NCI-H128 (cell line): ENCODE measurements around the gene PLAAT3.
"Not testable (repeated sequence)": the region's sequence is repeated elsewhere in the genome, so short reads cannot be mapped to it uniquely, and the experiment has no call there.

Source experiments
- DNase-seq: peaks from one replicate; lab custom pipeline; 2025; ENCODE audit not compliant: unreplicated experiment; lab: John Stamatoyannopoulos, UW

Gene PLAAT3

GRCh38 chr11:63614136-63614671, at the start of gene PLAAT3:
TSS of gene PLAAT3 (minus strand) at chr11:63614433. CDS start at chr11:63614014, 419 bp downstream.
- DNase-seq, result no peak

GRCh38 chr11:63663809-63664208, 49.6 kb upstream of the PLAAT3 start:
- no peak for DNase-seq

GRCh38 chr11:63660972-63661371, 46.7 kb upstream of the PLAAT3 start:
- no peak for DNase-seq

GRCh38 chr11:63652671-63653070, 38.4 kb upstream of the PLAAT3 start:
- DNase-seq, result no peak

- no peak for DNase-seq
These were observed 29.0 kb upstream of the PLAAT3 start for GRCh38 chr11:63643205-63643604.

- DNase-seq, result no peak
These were observed 27.5 kb upstream of the PLAAT3 start for GRCh38 chr11:63641727-63642126.

- no peak for DNase-seq
These were observed 25.1 kb upstream of the PLAAT3 start for GRCh38 chr11:63639199-63639832.

GRCh38 chr11:63638436-63638835, 24.2 kb upstream of the PLAAT3 start:
- DNase-seq, result not testable (repeated sequence)

GRCh38 chr11:63635762-63636465, 21.7 kb upstream of the PLAAT3 start:
- peak; percentile 13 for DNase-seq

- no peak for DNase-seq
These were observed 15.2 kb upstream of the PLAAT3 start for GRCh38 chr11:63629426-63629825.

- no peak for DNase-seq
These were observed 9.4 kb upstream of the PLAAT3 start for GRCh38 chr11:63623513-63624140.

- DNase-seq, result no peak
These were observed 8.1 kb upstream of the PLAAT3 start for GRCh38 chr11:63622323-63622722.

- no peak for DNase-seq
These were observed 6.8 kb upstream of the PLAAT3 start for GRCh38 chr11:63621071-63621470.

- no peak for DNase-seq
These were observed 5.7 kb upstream of the PLAAT3 start for GRCh38 chr11:63619967-63620366.

GRCh38 chr11:63617686-63618085, 3.5 kb upstream of the PLAAT3 start:
- not testable (repeated sequence) for DNase-seq

- no peak for DNase-seq
These were observed 2.7 kb upstream of the PLAAT3 start for GRCh38 chr11:63616953-63617352.

GRCh38 chr11:63613517-63614135, 607 bp downstream of the PLAAT3 start:
- no peak for DNase-seq

GRCh38 chr11:63612181-63612580, 2.1 kb downstream of the PLAAT3 start:
- DNase-seq, result no peak

- no peak for DNase-seq
These were observed 2.9 kb downstream of the PLAAT3 start for GRCh38 chr11:63611395-63611747.

- DNase-seq, result no peak
These were observed 3.4 kb downstream of the PLAAT3 start for GRCh38 chr11:63610604-63611394.
